ENCODE results near the gene FLNC. TPM values are rescaled to one million over a fixed set of nuclear protein-coding genes. Genes with fewer than 3 reads are reported as not detected.
A peak's percentile ranks its signal among the peaks of the same experiment; 100 is the strongest.

FLNC gene
- polyA plus RNA-seq, 1 donor from 2014 or later = 0.36 TPM

DNA sequence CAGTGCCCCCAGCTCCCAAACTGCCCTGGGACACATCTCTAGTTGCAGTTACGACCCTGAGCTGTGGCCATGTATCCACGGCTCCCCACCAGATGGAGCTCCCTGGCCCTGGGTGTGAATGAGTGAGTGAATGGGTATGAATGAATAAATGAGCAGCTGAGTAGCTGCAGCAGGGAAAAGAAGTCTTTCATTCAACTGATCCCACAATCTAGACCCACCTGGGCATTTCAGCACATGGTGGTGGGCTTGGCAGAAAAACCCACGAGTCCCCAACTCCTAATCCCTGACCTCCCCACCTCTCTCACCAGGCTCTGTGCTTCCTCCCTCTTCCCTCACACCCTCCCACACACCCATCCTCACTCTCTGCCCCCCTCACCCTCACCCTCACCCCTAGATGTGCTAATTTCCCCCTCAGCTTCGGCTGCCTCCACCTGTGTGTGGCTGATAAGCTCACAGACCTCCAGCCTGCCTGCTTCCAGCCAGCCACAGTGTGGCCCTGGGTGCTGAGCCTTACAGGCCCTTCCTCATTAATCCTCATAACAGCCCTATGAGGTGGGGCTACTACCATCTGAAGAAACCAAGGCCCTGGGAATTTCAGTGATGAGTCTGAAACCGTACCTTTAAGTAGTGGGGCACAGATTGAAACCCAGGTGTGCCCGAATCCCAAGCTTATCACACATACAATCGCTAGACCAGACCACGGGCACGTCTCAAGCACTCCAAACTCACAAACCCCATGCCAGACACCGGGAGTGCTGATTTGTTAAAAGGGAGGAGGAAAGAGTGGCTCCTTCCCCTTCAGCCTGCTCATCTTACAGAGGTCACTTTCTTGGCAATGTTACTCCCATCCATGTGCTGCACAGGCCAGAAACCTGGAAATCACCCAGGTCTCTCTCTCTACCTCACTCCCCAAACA lies 30.2 kb downstream of the FLNC start:
- Histone ChIP-seq H3K36me3 (ENCODE audit: insufficient read depth, low read length) (no peaks in the 10 kb centered on the region), H3K9me3 (ENCODE audit: low read length) (no peaks in the 10 kb centered on the region), H2AFZ (ENCODE audit: low read depth, low read length) (no peak overlapping the region), H3F3A (ENCODE audit: insufficient read depth, low read length, poor library complexity, severe bottlenecking) (no peaks in the 10 kb centered on the region), H3K27ac (ENCODE audit: low read length) (no peak overlapping the region), H3K4me3 (ENCODE audit: low read length) (no peak overlapping the region), H3K4me2 (ENCODE audit: low read length) (no peak overlapping the region), H3K9me2 (ENCODE audit: insufficient read depth, low read length) (no peaks in the 10 kb centered on the region), H4K20me1 (ENCODE audit: insufficient read depth) (no peaks in the 10 kb centered on the region), H3K9ac (ENCODE audit: low read length) (no peak overlapping the region), H3K27me3 (ENCODE audit: insufficient read depth, low read depth, low read length) (no peaks in the 10 kb centered on the region), H3K79me2 (replicated peaks; ENCODE audit: insufficient read depth, low read length) (peaks cover 11% of the 10 kb centered on the region)
- TF ChIP-seq POLR2AphosphoS5 (IDR thresholded peaks at IDR 0.05) (no peak), TAF1 (IDR thresholded peaks at IDR 0.05; ENCODE audit: low read depth) (no peak), MXI1 (conservative IDR thresholded peaks at IDR 0.05; ENCODE audit: poor library complexity, severe bottlenecking) (no peak), SMC3 (conservative IDR thresholded peaks at IDR 0.05; ENCODE audit: poor library complexity) (no peak), RAD21 (conservative IDR thresholded peaks at IDR 0.05) (no peak), EP300 (conservative IDR thresholded peaks at IDR 0.05; ENCODE audit: poor library complexity, severe bottlenecking) (no peak), EZH2 (IDR thresholded peaks at IDR 0.05; ENCODE audit: borderline replicate concordance, insufficient read depth, low read length, poor library complexity, severe bottlenecking) (no peak)
- TF ChIP-seq, protein P1, sequence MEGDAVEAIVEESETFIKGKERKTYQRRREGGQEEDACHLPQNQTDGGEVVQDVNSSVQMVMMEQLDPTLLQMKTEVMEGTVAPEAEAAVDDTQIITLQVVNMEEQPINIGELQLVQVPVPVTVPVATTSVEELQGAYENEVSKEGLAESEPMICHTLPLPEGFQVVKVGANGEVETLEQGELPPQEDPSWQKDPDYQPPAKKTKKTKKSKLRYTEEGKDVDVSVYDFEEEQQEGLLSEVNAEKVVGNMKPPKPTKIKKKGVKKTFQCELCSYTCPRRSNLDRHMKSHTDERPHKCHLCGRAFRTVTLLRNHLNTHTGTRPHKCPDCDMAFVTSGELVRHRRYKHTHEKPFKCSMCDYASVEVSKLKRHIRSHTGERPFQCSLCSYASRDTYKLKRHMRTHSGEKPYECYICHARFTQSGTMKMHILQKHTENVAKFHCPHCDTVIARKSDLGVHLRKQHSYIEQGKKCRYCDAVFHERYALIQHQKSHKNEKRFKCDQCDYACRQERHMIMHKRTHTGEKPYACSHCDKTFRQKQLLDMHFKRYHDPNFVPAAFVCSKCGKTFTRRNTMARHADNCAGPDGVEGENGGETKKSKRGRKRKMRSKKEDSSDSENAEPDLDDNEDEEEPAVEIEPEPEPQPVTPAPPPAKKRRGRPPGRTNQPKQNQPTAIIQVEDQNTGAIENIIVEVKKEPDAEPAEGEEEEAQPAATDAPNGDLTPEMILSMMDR (IDR thresholded peaks at IDR 0.05; ENCODE audit: poor library complexity, severe bottlenecking) = no peak
- TF ChIP-seq, protein P2, sequence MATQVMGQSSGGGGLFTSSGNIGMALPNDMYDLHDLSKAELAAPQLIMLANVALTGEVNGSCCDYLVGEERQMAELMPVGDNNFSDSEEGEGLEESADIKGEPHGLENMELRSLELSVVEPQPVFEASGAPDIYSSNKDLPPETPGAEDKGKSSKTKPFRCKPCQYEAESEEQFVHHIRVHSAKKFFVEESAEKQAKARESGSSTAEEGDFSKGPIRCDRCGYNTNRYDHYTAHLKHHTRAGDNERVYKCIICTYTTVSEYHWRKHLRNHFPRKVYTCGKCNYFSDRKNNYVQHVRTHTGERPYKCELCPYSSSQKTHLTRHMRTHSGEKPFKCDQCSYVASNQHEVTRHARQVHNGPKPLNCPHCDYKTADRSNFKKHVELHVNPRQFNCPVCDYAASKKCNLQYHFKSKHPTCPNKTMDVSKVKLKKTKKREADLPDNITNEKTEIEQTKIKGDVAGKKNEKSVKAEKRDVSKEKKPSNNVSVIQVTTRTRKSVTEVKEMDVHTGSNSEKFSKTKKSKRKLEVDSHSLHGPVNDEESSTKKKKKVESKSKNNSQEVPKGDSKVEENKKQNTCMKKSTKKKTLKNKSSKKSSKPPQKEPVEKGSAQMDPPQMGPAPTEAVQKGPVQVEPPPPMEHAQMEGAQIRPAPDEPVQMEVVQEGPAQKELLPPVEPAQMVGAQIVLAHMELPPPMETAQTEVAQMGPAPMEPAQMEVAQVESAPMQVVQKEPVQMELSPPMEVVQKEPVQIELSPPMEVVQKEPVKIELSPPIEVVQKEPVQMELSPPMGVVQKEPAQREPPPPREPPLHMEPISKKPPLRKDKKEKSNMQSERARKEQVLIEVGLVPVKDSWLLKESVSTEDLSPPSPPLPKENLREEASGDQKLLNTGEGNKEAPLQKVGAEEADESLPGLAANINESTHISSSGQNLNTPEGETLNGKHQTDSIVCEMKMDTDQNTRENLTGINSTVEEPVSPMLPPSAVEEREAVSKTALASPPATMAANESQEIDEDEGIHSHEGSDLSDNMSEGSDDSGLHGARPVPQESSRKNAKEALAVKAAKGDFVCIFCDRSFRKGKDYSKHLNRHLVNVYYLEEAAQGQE (IDR thresholded peaks at IDR 0.05; ENCODE audit: borderline replicate concordance) = no peak

GRCh38 chr7:128861957-128862570 lies 31.9 kb downstream of the FLNC start:
- no peaks in the 10 kb centered on the region for H3K36me3 ChIP-seq (ENCODE audit: insufficient read depth, low read length)
- H3K4me2 ChIP-seq (ENCODE audit: low read length) = peak overlapping the region; percentile 37
- H3K9me2 ChIP-seq (ENCODE audit: insufficient read depth, low read length) = no peaks in the 10 kb centered on the region
- no peaks in the 10 kb centered on the region for H3K27me3 ChIP-seq (ENCODE audit: insufficient read depth, low read depth, low read length)
- H3K27ac ChIP-seq (ENCODE audit: low read length) = peak overlapping the region; percentile 28
- H3F3A ChIP-seq (ENCODE audit: insufficient read depth, low read length, poor library complexity, severe bottlenecking) = no peaks in the 10 kb centered on the region
- no peaks in the 10 kb centered on the region for H4K20me1 ChIP-seq (ENCODE audit: insufficient read depth)
- H2AFZ ChIP-seq (ENCODE audit: low read depth, low read length) = peak overlapping the region; percentile 71
- TF ChIP-seq, protein P2 (IDR thresholded peaks at IDR 0.05; ENCODE audit: borderline replicate concordance) = no peak
- TF ChIP-seq EP300 (conservative IDR thresholded peaks at IDR 0.05; ENCODE audit: poor library complexity, severe bottlenecking) = no peak
- H3K9ac ChIP-seq (ENCODE audit: low read length) = peak overlapping the region; percentile 24
- peak overlapping the region; percentile 85 for H3K4me3 ChIP-seq (ENCODE audit: low read length)
- H3K9me3 ChIP-seq (ENCODE audit: low read length) = no peaks in the 10 kb centered on the region
- H3K79me2 ChIP-seq (replicated peaks; ENCODE audit: insufficient read depth, low read length) = peaks cover 11% of the 10 kb centered on the region
